Forelimb muscle (tissue), 1 donor: ENCODE results near the gene GARNL3. TPM values are rescaled to one million over a fixed set of nuclear protein-coding genes. Genes with fewer than 3 reads are reported as not detected.

Experiments used
- DNase-seq: peaks from one replicate; pipeline ENCODE4 v3.0.0-alpha.2; 2013; ENCODE audit warnings: low read depth
- polyA plus RNA-seq: library from polyadenylated mRNA; unstranded; fragments of 120-200 nt; gene quantifications from one replicate; pipeline ENCODE4 v1.2.1, GENCODE V29; 2013; ENCODE audit not compliant: insufficient read length

The GARNL3 gene, protein sequence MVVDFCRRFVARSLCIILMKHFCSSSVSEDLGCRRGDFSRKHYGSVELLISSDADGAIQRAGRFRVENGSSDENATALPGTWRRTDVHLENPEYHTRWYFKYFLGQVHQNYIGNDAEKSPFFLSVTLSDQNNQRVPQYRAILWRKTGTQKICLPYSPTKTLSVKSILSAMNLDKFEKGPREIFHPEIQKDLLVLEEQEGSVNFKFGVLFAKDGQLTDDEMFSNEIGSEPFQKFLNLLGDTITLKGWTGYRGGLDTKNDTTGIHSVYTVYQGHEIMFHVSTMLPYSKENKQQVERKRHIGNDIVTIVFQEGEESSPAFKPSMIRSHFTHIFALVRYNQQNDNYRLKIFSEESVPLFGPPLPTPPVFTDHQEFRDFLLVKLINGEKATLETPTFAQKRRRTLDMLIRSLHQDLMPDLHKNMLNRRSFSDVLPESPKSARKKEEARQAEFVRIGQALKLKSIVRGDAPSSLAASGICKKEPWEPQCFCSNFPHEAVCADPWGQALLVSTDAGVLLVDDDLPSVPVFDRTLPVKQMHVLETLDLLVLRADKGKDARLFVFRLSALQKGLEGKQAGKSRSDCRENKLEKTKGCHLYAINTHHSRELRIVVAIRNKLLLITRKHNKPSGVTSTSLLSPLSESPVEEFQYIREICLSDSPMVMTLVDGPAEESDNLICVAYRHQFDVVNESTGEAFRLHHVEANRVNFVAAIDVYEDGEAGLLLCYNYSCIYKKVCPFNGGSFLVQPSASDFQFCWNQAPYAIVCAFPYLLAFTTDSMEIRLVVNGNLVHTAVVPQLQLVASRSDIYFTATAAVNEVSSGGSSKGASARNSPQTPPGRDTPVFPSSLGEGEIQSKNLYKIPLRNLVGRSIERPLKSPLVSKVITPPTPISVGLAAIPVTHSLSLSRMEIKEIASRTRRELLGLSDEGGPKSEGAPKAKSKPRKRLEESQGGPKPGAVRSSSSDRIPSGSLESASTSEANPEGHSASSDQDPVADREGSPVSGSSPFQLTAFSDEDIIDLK
- 15.8 TPM for polyA plus RNA-seq

DNA sequence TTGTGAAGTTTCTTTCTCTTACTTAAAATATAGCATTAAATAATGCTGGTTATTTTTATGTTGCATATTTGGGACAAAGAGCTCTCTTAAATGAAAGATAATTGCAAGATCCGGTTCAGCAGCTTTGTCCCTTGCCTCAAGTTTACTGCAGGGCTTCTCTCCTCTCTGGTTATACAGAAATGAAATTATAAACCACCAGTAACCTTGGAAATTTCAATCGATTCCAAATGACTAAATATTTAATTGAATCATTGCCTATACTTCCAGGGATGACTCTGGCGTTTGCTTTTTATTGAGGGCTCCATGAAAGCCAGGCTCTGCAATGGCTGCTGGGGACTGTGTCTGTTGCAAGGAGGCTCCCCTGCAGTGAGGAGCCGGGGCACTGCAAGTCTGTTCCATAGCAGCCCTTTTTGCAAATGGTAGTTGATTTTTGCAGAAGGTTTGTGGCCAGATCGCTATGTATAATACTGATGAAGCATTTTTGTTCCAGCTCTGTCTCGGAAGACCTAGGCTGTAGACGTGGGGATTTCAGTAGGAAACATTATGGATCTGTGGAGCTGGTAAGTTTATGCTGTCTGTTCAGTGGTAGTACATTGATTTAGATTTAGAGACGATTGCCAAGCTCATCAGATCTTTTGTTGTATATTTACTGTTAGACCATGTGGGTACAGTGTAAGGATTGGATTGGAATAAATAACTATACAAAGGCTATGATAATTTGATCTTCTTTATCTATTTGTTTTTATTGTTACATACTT, at the start of gene GARNL3:
Gene GARNL3, plus strand, starts transcription at position 313 of the 758 bp plus-strand sequence. Its CDS starts 104 bp downstream, at position 417.
- no peak for DNase-seq

DNA sequence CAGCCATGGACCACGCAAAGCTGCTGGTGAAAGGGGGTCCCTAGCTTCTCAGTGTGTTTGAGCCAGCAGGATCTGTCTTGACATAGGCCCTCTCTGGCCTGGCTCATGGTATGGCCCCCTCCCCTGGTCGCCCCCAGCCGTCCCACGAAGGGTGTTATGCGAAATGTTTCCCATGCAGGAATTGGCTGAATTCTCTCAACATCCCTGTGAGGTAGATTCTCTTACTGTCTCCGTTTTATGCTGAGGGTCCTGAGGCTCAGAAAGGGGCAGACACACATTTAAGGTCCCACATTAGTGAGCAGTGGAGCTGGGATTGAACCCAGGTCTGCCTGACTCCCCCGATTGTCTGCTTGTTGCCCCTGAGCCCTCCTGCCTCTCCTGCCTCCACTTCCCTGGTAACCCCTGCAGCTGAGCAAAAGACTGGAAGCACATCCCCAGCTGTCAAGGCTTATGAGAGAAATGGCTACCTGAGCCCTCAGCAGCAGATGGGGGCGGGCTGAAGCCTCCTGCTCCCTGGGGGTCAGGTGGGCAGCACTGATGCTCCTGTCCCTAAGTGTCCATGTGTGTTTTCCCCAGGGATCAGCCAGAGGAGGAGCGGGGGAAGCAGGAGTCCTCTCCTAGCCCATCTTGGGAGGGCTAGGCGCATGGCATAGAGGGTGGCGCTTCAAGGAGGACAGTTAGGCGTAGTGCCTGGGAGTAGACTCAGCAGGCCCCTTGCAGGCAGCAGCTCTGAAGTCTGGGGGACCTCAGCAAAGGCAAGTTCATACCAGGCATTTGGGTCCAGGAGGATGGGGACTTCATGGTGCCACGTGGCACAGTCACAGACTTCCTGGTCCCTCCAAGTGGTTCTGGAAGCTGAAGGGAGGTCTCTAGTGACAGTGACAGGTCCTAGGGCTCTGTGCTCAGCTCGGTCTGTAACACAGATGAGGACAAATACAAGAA, 49.0 kb upstream of the GARNL3 start:
- DNase-seq: no peak

DNA sequence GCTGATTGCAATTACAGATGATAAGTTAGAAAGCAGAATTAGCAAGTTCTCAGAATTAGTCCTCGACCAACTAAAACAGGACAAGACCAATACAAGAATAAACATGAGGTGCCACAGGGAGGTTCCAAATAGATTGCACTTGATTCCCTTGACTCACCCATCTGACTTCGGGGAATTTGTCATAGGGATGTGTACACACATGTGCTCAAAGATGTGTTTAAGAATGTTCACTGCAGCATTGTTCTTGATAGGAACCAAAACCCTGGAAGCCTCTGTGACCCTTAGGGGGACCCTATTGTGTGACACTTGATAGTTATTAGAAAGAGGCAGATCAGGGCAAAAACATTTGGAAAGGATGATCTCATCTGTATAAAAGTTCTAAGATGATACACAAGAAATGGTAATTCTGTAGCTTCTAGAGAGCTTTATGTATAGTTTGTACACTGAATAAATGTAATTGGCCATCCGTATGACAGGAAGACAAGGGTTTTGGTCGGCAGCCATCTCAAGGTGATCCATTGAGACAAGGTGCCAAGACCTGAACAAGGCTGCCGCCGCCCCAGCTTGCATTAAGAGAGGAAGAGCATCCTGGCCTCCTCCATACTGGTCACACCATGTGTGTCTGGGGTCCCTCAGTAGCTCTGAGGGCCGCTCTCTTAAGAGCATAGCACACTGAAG, 48.2 kb upstream of the GARNL3 start:
- DNase-seq: no peak

DNA sequence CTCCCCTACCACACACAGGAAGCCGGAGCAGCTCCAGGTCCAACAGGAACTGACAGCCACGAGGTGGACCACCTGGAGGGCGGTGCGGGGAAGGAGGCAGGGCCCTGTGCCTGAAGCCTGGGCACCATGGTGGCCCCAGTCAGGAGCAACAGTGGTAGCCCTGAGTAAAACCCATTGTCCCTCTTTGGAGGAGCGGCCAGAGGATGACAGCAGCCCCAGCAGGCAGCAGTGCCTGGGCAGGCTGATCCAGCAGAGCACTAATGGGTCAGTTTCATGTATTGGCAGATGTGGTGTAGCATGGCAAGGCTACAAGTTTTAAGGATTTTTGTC, 47.7 kb upstream of the GARNL3 start:
- DNase-seq: no peak

DNA sequence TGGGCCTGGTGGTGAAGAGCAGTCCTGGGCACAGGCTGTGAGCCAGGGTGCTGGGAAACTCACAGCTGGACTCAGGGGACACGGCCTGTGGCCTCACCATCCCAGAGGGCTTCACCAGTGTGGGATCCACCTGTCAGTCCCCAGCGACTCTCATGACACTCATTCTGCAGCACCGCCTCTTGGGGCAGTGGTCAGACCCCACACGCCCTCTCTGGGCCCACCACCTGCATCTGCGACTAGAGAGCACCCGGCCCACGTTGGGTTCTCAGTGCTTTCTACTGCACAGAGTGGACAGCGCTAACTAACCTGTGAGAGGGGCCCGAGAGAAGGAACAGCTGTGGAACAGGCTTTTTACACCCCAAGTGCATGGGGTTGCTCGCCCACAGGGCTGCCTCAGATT, 45.8 kb upstream of the GARNL3 start:
- DNase-seq: no peak

DNA sequence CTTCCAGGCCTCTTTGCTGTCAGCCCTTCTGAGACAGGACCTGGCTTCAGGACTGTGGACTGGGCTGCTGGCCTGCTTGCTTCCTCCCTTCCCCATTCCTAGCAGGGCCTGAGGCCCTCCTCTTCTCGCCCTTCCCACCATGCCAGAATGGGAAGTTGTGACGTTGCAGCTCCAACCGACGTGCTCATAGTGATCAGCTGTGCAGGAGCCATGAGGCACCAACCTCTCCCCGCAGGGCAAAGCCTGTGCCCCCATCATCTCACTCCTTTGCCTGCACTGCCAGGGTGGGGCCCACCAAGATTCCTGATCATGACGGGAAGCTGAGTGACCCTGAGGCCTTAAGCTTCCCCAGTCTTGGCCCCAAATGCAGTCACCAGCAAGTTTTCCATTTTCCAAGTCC, 45.1 kb upstream of the GARNL3 start:
- DNase-seq: no peak

DNA sequence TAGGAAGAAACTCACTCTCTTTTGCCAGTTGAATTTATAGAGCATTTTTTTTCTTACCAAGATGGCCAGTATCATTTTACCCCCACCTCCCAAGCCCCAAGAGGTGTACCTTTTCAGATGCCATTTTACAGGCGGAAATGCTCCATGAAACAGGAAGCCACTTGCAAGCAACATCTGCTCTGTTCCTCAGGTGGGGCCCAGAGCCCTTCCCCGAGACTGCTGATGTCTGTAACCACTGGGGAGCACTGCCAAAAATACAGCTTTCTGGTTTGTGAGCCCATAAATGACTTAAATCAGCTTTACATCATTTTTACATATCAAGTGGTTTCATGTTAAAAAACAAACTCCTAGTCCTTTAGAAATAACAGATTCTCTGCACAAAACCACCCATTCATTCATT, 42.9 kb upstream of the GARNL3 start:
- DNase-seq: no peak

DNA sequence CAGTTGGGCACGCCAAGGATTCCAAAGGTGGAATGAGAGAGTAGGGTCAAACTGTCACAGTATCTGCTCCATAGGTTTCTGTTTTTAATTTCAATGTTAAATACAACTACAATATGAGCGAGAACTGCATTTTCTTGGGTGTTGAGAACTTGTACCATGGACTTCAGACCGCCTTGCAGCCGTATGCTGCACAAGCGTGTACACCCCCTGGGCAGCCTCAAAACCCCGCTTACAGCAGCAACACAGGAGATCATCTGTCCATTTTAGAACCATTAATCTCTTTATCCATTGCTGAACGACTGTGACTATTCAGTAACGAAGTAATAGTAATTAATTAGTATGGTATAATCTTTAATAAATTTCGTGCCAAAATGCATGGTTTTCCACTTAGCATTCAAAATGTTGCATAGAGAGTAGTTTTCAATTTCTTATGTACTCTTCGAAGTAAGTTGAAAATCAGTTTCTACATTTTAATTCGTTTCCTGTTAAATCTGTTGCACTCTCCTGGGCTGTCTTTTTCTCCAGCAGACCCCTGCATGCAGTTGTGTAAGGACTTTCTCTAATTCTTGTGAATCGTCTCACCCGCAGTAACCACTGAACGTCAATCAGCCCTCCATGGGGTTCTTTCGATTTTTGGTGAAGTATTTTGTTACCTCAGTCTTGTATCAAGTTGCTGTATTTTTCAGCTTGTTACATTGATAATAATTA, 42.0 kb upstream of the GARNL3 start:
- DNase-seq: no peak

DNA sequence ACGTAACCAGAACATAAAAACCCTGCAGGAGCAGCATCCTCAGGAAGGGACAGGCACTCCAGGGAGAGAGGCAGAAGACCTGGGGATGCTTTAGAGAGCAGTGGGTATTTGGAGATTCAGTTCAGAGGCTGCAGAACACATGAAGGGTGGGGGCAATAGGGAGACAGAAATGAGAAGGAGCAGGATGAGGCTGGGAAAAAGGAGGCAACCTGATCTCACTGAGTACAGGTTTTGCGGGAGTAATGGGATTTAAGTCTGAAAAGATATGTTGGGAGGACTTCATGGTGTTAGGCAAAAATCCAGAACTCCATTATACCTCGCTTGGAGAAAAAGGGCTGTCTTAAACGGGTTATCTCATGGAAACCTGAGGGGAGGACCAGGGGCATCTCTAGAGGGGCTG, 41.3 kb upstream of the GARNL3 start:
- no peak for DNase-seq

DNA sequence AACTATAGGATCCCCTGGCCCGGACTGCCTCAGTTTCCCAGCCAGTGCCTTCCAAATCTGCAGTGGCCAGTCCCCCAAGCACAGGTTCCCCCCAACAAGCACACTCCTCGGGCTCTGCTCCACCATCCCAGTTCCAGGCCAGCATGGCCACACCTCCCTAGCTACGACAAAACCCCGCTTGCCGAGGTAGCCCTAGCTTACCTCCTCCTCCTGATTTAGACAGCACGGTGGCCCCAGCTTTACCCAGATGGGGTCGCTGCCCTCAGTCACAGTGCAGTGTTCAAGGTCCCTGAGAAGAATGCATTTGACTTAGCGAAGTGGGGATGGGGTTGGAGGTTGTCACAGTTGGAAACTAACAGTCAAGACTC, 40.8 kb upstream of the GARNL3 start:
- DNase-seq: no peak

DNA sequence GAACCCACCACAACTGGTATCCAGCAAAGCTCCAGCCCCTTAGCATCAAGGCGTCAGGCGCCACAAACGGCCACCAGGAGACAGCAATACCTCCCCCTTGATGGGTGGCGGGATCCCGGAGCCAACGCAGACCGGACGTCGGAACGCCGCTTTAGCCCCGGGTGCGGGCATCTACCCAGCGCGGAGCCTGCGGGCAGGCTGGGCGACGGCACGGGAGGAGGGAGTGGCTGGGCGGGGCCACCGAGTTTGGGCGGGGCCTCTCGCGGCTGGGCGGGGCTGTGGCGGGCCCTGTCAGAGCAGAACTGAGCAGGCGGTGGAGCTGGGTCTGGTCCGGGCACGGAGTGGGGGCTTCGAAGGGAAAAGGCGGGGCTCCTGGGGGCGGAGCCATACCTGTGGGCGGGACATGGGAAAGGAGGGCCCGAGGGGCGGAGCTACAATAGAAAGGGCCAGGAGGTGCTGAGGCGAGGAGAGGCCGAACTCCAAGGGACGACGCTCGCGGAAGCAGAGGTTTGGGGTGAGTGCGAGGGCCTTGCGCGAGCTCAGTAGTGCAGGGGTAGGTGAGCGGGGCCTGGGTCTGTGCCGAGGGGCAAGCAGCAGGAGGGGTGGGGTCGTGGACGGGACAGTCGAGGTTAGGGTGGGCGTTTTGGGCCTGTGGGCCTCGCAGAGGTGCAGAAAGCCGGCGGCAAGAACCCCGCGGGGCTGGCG, 40.2 kb upstream of the GARNL3 start:
- DNase-seq: no peak

DNA sequence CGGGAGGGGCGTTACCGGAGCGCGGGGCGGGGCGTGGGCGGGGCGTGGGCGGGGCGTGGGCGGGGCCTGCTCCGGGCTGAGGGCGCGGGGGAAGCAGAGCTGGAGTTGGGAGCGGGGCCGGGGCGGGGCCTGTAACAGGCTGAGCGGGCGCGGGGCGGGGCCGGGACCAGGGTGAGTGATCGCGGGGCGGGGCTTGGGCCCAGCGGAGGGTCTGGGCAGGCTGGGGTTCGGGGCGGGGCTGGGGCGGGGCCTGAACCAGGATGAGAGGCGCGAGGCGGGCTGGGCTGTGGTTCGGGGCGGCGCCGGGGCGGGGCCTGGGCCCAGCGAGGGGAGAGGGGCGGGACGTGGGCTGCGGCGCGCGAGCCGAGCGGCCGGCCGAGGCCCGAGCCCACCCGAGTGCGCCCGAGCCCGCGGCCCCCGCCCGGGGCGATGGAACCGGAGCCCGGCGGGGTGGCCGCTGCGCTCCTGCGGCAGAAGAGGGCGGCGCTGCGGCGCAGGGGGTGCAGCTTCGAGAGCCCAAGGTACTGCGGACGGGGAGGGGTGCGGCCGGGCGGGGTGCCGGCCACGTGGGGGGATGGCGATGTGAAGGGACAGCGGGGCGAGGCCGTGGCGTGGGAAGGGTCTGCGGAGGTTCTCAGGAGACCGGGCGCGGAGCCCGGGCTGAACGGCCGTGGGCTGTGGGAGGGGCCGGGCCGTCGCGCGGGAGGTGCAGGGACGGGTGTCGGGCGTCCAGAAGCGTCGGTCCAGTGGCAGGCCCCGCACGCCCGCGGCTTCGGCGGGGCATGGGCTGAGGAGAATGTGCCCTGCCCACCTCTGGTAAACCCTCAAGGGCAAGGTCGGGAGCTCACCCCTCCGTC, 39.5 kb upstream of the GARNL3 start:
- no peak for DNase-seq

DNA sequence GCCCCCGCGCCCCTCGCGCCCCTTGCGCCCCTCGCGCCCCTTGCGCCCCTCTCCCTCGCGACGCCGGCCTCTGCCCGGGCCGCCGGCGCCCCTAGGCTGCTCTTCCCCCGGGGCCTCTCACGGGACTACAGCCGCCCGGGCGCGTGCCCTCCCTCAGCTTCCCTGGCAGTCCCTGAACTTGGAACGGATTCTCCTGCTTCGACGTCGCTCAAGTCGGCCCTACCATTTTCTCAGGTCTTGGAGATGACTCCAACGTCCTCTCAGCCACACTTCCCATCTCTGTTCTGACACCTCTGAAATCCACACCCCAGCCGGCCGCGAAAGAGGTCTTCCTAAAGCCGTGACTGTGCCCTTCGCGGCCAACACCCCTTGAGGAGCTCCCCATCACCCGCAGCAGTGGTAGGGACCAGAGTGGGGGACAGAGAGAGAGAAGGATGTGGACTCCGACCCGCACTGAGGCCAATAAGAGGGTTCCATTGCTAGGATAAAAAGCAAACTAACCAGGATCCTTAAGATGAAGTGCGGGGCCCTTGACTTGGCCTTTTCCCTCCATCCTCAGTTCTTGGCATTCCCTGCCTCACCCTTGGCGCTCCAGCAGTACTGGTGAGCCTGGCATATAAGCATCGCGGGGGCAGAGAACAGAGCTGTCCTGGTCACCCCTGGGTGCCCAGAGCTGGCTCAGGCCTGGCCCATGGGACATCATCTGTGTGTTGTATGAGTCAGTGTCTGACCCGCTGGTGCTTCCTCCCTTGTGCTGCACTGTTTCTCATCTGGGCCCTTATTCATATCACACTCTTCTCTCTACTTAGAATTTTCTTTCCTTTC, 38.6 kb upstream of the GARNL3 start:
- DNase-seq: no peak

DNA sequence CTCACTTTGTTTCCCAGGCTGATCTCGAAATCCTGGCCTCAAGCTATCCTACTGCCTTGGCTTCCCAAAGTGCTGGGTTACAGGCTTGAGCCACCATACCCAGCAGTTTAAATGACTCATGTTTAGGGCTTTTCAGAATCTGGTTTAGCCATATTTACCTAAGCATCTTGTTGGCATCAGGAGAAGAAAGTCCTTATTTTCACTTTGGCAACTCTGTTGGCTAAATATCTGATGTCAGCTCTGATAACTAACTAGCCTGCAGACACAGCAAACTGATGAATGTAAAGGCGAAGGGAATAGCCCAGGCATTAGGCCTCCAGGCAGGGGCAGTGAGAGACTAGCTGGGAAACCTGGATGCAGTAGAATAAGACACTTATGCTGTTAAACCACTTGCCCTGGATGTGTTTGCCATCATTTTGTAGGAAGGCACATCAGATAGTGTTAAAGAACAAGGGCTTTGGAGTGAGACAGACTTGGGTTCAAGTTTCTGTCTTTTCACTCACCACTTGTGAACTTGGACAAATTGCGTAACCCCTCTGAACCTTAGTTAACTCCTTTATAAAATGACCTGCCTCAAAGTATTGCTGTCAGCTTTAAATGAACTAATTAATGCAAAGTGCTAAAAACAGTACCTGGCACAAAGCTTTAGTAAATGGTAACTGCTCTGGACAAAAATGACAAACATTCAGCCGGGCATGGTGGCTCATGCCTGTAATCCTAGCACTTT, 34.7 kb upstream of the GARNL3 start:
- DNase-seq: no peak

DNA sequence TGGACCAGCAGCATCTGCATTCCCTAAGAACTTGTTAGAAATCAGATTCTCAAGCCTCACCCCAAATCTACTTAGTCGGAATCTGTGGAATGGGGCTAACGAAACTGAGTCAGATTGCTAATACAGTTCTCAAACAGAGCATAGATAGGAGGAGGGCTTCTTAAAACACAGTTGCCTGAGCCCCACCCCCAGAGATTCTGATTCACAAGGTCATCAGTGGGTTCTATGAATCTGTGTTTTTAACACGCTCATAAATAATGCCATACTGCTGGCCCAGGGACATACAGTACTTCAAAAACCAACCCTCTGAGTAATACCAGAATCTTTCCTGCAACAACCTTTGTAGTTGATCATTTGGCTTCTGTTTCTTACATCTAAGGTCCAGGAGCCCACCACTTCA, 32.9 kb upstream of the GARNL3 start:
- no peak for DNase-seq

DNA sequence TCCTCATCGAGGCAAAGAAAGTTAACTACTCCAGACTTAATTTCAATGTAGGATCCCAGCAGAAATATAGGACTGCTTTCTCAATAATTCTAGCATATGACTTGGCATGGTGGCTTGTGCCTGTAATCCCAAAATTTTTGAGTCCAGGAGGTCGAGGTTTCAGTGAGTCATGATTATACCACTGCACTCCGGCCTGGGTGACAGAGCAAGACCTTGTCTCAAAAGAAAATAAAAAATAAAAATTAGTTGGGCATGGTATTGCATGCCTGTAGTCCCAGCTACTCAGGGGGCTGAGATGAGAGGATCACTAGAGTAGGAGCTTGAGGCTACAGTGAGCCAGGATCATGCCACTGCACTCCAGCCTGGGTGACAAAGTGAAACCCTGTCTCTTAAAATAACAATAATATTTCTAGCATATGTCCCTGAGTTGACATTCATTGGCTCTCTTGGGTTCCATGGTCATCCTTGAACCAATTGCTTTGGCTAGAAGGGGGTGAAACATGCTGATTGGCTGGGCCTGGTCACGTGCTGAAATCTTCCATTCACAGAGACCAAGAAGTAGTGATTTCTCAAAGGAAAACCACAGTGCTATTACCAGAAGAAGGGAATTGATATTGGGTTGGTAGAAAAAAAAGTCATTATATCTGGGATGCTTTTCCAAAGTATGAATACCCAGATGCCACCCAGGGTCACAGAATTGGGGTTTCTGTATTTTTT, 31.6 kb upstream of the GARNL3 start:
- DNase-seq: no peak
